GM23338 (cell line): ENCODE measurements around the gene TCF7L2. TPM values are rescaled to one million over a fixed set of nuclear protein-coding genes. Genes with fewer than 3 reads are reported as not detected.
A peak's percentile ranks its signal among the peaks of the same experiment; 100 is the strongest.

Experiments used
- ATAC-seq: fragments of 200-7000 bp; cut with Tn5 transposase; 3 replicates; pipeline ENCODE4 v1.9.1; 2020
- DNase-seq: peaks from one replicate; pipeline ENCODE4 v3.0.0-alpha.2; 2015; ENCODE audit warnings: low spot score
- H2AFZ ChIP-seq: fragments of 200-600 bp; sonication (generic); 2 replicates; pipeline ENCODE4 v1.8.0; 2016; ENCODE audit warnings: antibody characterized with exemption, mild to moderate bottlenecking, moderate library complexity
- H3F3A ChIP-seq: fragments of 200-600 bp; sonication (generic); replicated peaks from 2 replicates; pipeline ENCODE4 v1.8.0; 2017; ENCODE audit warnings: antibody characterized with exemption, mixed run types, low read depth
- H3K27ac ChIP-seq: fragments of 200-600 bp; sonication (generic); 2 replicates; pipeline ENCODE4 v1.6.1; 2016; ENCODE audit warnings: low read depth
- H3K27me3 ChIP-seq: fragments of 200-600 bp; sonication (generic); 2 replicates; pipeline ENCODE4 v1.8.0; 2016; ENCODE audit warnings: mild to moderate bottlenecking, mixed run types, moderate library complexity; ENCODE audit not compliant: insufficient read depth
- H3K36me3 ChIP-seq: fragments of 200-600 bp; sonication (generic); 2 replicates; pipeline ENCODE4 v1.8.0; 2016; ENCODE audit warnings: mild to moderate bottlenecking; ENCODE audit not compliant: insufficient read depth
- H3K4me1 ChIP-seq: fragments of 200-600 bp; sonication (generic); 2 replicates; pipeline ENCODE4 v1.8.0; 2016; ENCODE audit warnings: mild to moderate bottlenecking, moderate library complexity; ENCODE audit not compliant: insufficient read depth
- H3K4me2 ChIP-seq: fragments of 200-600 bp; sonication (generic); 2 replicates; pipeline ENCODE4 v1.7.1; 2017; ENCODE audit warnings: mixed run types
- H3K4me3 ChIP-seq: fragments of 200-600 bp; sonication (generic); 2 replicates; pipeline ENCODE4 v1.6.1; 2016; ENCODE audit warnings: mixed run types
- H3K79me2 ChIP-seq: fragments of 200-600 bp; sonication (generic); replicated peaks from 2 replicates; pipeline ENCODE4 v1.8.0; 2017; ENCODE audit warnings: mild to moderate bottlenecking; ENCODE audit not compliant: insufficient read depth
- H3K9me2 ChIP-seq: fragments of 200-600 bp; sonication (generic); 2 replicates; pipeline ENCODE4 v1.8.0; 2017; ENCODE audit not compliant: insufficient read depth
- H4K20me1 ChIP-seq: fragments of 200-600 bp; sonication (generic); replicated peaks from 2 replicates; pipeline ENCODE4 v1.8.0; 2017; ENCODE audit warnings: mild to moderate bottlenecking; ENCODE audit not compliant: insufficient read depth
- H3K27ac Mint-ChIP-seq: 2 replicates; pipeline ENCODE4 v1.8.0; 2020; ENCODE audit warnings: inconsistent platforms, mild to moderate bottlenecking, moderate library complexity, mixed read lengths
- H3K27me3 Mint-ChIP-seq: 3 replicates; pipeline ENCODE4 v1.8.0; 2022; ENCODE audit warnings: low read depth, mild to moderate bottlenecking, moderate library complexity, mixed read lengths, inconsistent platforms; ENCODE audit not compliant: insufficient read depth, poor library complexity
- H3K36me3 Mint-ChIP-seq: 3 replicates; pipeline ENCODE4 v1.8.0; 2021; ENCODE audit warnings: low read depth, mild to moderate bottlenecking, inconsistent platforms, moderate library complexity, mixed read lengths
- H3K4me1 Mint-ChIP-seq: 3 replicates; pipeline ENCODE4 v1.8.0; 2020; ENCODE audit warnings: mild to moderate bottlenecking, inconsistent platforms, mixed read lengths
- H3K4me3 Mint-ChIP-seq: 3 replicates; pipeline ENCODE4 v1.8.0; 2021; ENCODE audit warnings: moderate library complexity, mild to moderate bottlenecking, inconsistent platforms, mixed read lengths
- H3K9me3 Mint-ChIP-seq: 3 replicates; pipeline ENCODE4 v1.8.0; 2020; ENCODE audit warnings: moderate library complexity, mild to moderate bottlenecking, inconsistent platforms, mixed read lengths
- CREB1 ChIP-seq: fragments of 250-450 bp; sonication (Bioruptor Pico); IDR thresholded peaks from 2 replicates; pipeline ENCODE4 v1.5.0; 2020; ENCODE audit warnings: low read depth, mild to moderate bottlenecking, moderate library complexity
- JUNB ChIP-seq: IDR thresholded peaks from one replicate; pipeline ENCODE4 v1.6.1; 2016; ENCODE audit warnings: antibody characterized with exemption; ENCODE audit not compliant: unreplicated experiment
- NANOG ChIP-seq: IDR thresholded peaks from 2 replicates; pipeline ENCODE4 v1.6.1; 2016; ENCODE audit warnings: antibody characterized with exemption, borderline replicate concordance
- POLR2AphosphoS5 ChIP-seq: IDR thresholded peaks from 2 replicates; pipeline ENCODE4 v1.6.1; 2016; ENCODE audit warnings: antibody characterized with exemption, low read depth
- STAT1 ChIP-seq: IDR thresholded peaks from one replicate; pipeline ENCODE4 v1.6.1; 2016; ENCODE audit warnings: antibody characterized with exemption; ENCODE audit not compliant: unreplicated experiment
- ZNF114 ChIP-seq: fragments of 250-450 bp; sonication (Bioruptor Pico); IDR thresholded peaks from 2 replicates; pipeline ENCODE4 v1.5.0; 2020; ENCODE audit warnings: mild to moderate bottlenecking, moderate library complexity
- ZNF331 ChIP-seq: fragments of 250-450 bp; sonication (Bioruptor Pico); IDR thresholded peaks from 2 replicates; pipeline ENCODE4 v1.5.0; 2020; ENCODE audit warnings: low read depth, mild to moderate bottlenecking, moderate library complexity
- polyA plus RNA-seq: library from polyadenylated mRNA; unstranded; fragments of >200 nt; fragmentation: Nextera tagmentation; extraction: Ambion mirVana; gene quantifications from 2 replicates; pipeline ENCODE4 v1.2.1, GENCODE V29; 2016
- total RNA-seq: library from RNA; depleted of rRNA; stranded (reverse); fragments of >200 nt; shearing (Covaris generic); gene quantifications from 2 replicates; pipeline ENCODE4 v1.2.3, GENCODE V29; 2014
- TF ChIP-seq, protein P1 (sequence below): fragments of 250-450 bp; sonication (Bioruptor Pico); IDR thresholded peaks from 2 replicates; pipeline ENCODE4 v1.5.0; 2020; ENCODE audit warnings: mild to moderate bottlenecking, moderate library complexity
- TF ChIP-seq, protein P2 (sequence below): IDR thresholded peaks from 2 replicates; pipeline ENCODE4 v1.6.1; 2016; ENCODE audit warnings: antibody characterized with exemption
- TF ChIP-seq, protein P3 (sequence below), 2 experiments: fragments of 200-600 bp in 1 of 2; sonication (generic) in 1 of 2; conservative IDR thresholded peaks; 2 replicates each; pipeline versions ENCODE4 v1.5.1 to v1.6.1; 2016 to 2017; ENCODE audit warnings: antibody characterized with exemption in 2 of 2, low read depth in 2 of 2, mild to moderate bottlenecking in 2 of 2, moderate library complexity in 1 of 2

TCF7L2 gene
- total and polyA plus RNA-seq, 2 experiments from 2014 or later = 32.2 to 80.8 TPM

DNA sequence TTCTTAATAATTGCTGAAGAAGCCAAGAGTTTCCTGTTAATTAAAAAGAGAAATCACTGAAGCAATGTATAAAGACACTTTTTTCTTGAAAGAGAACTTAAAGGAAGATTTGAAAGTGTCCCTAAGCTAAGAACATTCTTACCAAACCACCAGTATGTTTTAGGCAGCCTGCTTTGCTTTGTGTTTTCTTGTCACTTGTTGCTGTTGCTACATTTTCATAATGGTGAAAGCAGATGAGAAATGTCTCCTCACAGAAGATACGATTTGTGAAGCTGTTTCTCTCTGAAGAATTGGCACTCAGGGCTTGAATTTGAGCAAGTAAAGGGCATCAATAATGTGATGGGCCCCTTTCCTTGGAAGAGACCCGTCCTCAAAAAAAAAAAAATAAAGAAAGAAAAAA lies 30.9 kb downstream of the TCF7L2 start:
- H3K36me3 Mint-ChIP-seq = peaks cover 21% of the 10 kb centered on the region; the same call in 2 of the 3 replicates
- no peaks in the 10 kb centered on the region for H3K9me3 Mint-ChIP-seq
- no peak for ATAC-seq
- H3K4me1 ChIP-seq = peaks cover 93% of the 10 kb centered on the region
- no peaks in the 10 kb centered on the region for H3K9me2 ChIP-seq
- H3F3A ChIP-seq = peaks cover 11% of the 10 kb centered on the region
- peaks cover 82% of the 10 kb centered on the region for H4K20me1 ChIP-seq
- peaks cover 82% of the 10 kb centered on the region for H3K4me1 Mint-ChIP-seq
- H3K27ac Mint-ChIP-seq = no peak overlapping the region
- no peak overlapping the region for H2AFZ ChIP-seq
- H3K36me3 ChIP-seq = peaks cover 4% of the 10 kb centered on the region; the same call in 1 of the 2 replicates
- DNase-seq = no peak
- H3K27ac ChIP-seq = peak overlapping the region; percentile 81
- no peak overlapping the region for H3K4me2 ChIP-seq
- H3K27me3 Mint-ChIP-seq = peaks cover 5% of the 10 kb centered on the region
- no peak for TF ChIP-seq JUNB
- H3K4me3 ChIP-seq = no peak overlapping the region
- no peaks in the 10 kb centered on the region for H3K27me3 ChIP-seq
- H3K4me3 Mint-ChIP-seq = no peak overlapping the region
- H3K79me2 ChIP-seq = peaks cover 100% of the 10 kb centered on the region

DNA sequence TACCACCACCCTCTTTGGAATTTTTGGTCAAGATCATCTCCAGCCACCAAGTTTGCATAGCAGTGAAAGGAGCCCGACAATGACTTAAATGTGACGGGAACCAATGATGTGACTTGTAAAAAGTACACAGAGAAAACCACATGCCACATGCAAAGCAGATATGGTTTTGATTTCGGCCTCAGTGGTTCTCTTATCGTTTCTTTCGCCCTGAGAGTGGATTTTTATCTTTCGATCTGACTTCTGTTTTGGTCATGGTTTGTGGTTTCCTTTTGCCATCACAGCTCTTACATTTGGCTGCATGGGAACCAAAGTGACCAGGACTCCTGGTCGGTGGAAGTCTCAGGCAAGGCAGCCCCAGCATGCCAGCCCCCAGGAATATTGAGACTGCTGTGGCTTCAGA lies 31.5 kb downstream of the TCF7L2 start:
- peaks cover 94% of the 10 kb centered on the region for H3K4me1 ChIP-seq

More for the DNA sequence above, 31.5 kb downstream of the TCF7L2 start:
- Mint-ChIP-seq H3K4me3 (no peak overlapping the region), H3K27me3 (peaks cover 5% of the 10 kb centered on the region), H3K36me3 (peaks cover 18% of the 10 kb centered on the region), H3K9me3 (no peaks in the 10 kb centered on the region), H3K27ac (no peak overlapping the region), H3K4me1 (peaks cover 82% of the 10 kb centered on the region)
- H3K27me3 ChIP-seq = no peaks in the 10 kb centered on the region
- H4K20me1 ChIP-seq = peaks cover 82% of the 10 kb centered on the region
- peaks cover 7% of the 10 kb centered on the region; the same call in 1 of the 2 replicates for H3K36me3 ChIP-seq
- ATAC-seq = no peak
- peaks cover 100% of the 10 kb centered on the region for H3K79me2 ChIP-seq
- peak overlapping the region; percentile 61 for H3K27ac ChIP-seq
- H3F3A ChIP-seq = peaks cover 17% of the 10 kb centered on the region
- H3K4me2 ChIP-seq = no peak overlapping the region
- H3K9me2 ChIP-seq = no peaks in the 10 kb centered on the region
- no peak overlapping the region for H2AFZ ChIP-seq
- TF ChIP-seq, protein P1, sequence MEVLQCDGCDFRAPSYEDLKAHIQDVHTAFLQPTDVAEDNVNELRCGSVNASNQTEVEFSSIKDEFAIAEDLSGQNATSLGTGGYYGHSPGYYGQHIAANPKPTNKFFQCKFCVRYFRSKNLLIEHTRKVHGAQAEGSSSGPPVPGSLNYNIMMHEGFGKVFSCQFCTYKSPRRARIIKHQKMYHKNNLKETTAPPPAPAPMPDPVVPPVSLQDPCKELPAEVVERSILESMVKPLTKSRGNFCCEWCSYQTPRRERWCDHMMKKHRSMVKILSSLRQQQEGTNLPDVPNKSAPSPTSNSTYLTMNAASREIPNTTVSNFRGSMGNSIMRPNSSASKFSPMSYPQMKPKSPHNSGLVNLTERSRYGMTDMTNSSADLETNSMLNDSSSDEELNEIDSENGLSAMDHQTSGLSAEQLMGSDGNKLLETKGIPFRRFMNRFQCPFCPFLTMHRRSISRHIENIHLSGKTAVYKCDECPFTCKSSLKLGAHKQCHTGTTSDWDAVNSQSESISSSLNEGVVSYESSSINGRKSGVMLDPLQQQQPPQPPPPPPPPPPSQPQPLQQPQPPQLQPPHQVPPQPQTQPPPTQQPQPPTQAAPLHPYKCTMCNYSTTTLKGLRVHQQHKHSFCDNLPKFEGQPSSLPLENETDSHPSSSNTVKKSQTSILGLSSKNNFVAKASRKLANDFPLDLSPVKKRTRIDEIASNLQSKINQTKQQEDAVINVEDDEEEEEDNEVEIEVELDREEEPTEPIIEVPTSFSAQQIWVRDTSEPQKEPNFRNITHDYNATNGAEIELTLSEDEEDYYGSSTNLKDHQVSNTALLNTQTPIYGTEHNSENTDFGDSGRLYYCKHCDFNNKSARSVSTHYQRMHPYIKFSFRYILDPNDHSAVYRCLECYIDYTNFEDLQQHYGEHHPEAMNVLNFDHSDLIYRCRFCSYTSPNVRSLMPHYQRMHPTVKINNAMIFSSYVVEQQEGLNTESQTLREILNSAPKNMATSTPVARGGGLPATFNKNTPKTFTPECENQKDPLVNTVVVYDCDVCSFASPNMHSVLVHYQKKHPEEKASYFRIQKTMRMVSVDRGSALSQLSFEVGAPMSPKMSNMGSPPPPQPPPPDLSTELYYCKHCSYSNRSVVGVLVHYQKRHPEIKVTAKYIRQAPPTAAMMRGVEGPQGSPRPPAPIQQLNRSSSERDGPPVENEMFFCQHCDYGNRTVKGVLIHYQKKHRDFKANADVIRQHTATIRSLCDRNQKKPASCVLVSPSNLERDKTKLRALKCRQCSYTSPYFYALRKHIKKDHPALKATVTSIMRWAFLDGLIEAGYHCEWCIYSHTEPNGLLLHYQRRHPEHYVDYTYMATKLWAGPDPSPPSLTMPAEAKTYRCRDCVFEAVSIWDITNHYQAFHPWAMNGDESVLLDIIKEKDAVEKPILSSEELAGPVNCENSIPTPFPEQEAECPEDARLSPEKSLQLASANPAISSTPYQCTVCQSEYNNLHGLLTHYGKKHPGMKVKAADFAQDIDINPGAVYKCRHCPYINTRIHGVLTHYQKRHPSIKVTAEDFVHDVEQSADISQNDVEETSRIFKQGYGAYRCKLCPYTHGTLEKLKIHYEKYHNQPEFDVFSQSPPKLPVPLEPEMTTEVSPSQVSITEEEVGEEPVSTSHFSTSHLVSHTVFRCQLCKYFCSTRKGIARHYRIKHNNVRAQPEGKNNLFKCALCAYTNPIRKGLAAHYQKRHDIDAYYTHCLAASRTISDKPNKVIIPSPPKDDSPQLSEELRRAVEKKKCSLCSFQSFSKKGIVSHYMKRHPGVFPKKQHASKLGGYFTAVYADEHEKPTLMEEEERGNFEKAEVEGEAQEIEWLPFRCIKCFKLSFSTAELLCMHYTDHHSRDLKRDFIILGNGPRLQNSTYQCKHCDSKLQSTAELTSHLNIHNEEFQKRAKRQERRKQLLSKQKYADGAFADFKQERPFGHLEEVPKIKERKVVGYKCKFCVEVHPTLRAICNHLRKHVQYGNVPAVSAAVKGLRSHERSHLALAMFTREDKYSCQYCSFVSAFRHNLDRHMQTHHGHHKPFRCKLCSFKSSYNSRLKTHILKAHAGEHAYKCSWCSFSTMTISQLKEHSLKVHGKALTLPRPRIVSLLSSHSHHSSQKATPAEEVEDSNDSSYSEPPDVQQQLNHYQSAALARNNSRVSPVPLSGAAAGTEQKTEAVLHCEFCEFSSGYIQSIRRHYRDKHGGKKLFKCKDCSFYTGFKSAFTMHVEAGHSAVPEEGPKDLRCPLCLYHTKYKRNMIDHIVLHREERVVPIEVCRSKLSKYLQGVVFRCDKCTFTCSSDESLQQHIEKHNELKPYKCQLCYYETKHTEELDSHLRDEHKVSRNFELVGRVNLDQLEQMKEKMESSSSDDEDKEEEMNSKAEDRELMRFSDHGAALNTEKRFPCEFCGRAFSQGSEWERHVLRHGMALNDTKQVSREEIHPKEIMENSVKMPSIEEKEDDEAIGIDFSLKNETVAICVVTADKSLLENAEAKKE (CRISPR knock-in tag) = no peak
- TF ChIP-seq STAT1 (no peak), ZNF331 (no peak), CREB1 (CRISPR knock-in tag) (no peak), JUNB (no peak), NANOG (no peak), ZNF114 (CRISPR knock-in tag) (no peak), POLR2AphosphoS5 (no peak)
- TF ChIP-seq, protein P2, sequence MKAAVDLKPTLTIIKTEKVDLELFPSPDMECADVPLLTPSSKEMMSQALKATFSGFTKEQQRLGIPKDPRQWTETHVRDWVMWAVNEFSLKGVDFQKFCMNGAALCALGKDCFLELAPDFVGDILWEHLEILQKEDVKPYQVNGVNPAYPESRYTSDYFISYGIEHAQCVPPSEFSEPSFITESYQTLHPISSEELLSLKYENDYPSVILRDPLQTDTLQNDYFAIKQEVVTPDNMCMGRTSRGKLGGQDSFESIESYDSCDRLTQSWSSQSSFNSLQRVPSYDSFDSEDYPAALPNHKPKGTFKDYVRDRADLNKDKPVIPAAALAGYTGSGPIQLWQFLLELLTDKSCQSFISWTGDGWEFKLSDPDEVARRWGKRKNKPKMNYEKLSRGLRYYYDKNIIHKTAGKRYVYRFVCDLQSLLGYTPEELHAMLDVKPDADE = no peak
- TF ChIP-seq, protein P3, sequence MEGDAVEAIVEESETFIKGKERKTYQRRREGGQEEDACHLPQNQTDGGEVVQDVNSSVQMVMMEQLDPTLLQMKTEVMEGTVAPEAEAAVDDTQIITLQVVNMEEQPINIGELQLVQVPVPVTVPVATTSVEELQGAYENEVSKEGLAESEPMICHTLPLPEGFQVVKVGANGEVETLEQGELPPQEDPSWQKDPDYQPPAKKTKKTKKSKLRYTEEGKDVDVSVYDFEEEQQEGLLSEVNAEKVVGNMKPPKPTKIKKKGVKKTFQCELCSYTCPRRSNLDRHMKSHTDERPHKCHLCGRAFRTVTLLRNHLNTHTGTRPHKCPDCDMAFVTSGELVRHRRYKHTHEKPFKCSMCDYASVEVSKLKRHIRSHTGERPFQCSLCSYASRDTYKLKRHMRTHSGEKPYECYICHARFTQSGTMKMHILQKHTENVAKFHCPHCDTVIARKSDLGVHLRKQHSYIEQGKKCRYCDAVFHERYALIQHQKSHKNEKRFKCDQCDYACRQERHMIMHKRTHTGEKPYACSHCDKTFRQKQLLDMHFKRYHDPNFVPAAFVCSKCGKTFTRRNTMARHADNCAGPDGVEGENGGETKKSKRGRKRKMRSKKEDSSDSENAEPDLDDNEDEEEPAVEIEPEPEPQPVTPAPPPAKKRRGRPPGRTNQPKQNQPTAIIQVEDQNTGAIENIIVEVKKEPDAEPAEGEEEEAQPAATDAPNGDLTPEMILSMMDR (conservative IDR thresholded peaks at IDR 0.05; ENCODE audit: low read depth in 2 of 2) = no peak
- H3K4me3 ChIP-seq = no peak overlapping the region
- no peak for DNase-seq
